DND-41 (cell line): ENCODE measurements around the gene CMBL.
"Not testable (repeated sequence)": the region's sequence is repeated elsewhere in the genome, so short reads cannot be mapped to it uniquely, and the experiment has no call there.

Source experiments
- ATAC-seq: fragments of 200-7000 bp; cut with Tn5 transposase; 3 replicates; pipeline ENCODE4 v1.9.1; 2021; ENCODE audit warnings: low read depth; ENCODE audit not compliant: insufficient read depth
- DNase-seq: peaks from one replicate; pipeline ENCODE4 v3.0.0-alpha.2; 2020
- H2AFZ ChIP-seq: 2 replicates; pipeline ENCODE4 v1.6.0; 2012; ENCODE audit warnings: low read depth, low read length
- H3K27ac ChIP-seq: 2 replicates; pipeline ENCODE4 v1.5.1; 2012; ENCODE audit warnings: low read length, inconsistent platforms
- H3K27me3 ChIP-seq: fragments of 200-600 bp; sonication (generic); 2 replicates; pipeline ENCODE4 v1.6.0; 2012; ENCODE audit warnings: low read length, mild to moderate bottlenecking, inconsistent platforms; ENCODE audit not compliant: insufficient read depth, poor library complexity
- H3K36me3 ChIP-seq: 2 replicates; pipeline ENCODE4 v1.5.1; 2012; ENCODE audit warnings: low read length, inconsistent platforms; ENCODE audit not compliant: insufficient read depth
- H3K4me1 ChIP-seq: 2 replicates; pipeline ENCODE4 v1.5.1; 2012; ENCODE audit warnings: mild to moderate bottlenecking, low read length; ENCODE audit not compliant: insufficient read depth
- H3K4me2 ChIP-seq: 2 replicates; pipeline ENCODE4 v1.6.0; 2012; ENCODE audit warnings: mild to moderate bottlenecking, moderate library complexity, low read length, inconsistent platforms; ENCODE audit not compliant: insufficient read depth
- H3K4me3 ChIP-seq, 2 experiments: fragments of 200-600 bp in 1 of 2; shearing (Covaris generic) in 1 of 2; 2 replicates each; pipeline ENCODE4 v1.5.1; 2012 to 2016; ENCODE audit warnings: inconsistent platforms in 2 of 2, low read length in 2 of 2, mild to moderate bottlenecking in 2 of 2, low read depth in 1 of 2, moderate library complexity in 1 of 2
- H3K79me2 ChIP-seq: 2 replicates; pipeline ENCODE4 v1.6.0; 2012; ENCODE audit warnings: low read length, inconsistent platforms; ENCODE audit not compliant: insufficient read depth
- H3K9ac ChIP-seq: 2 replicates; pipeline ENCODE4 v1.6.0; 2012; ENCODE audit warnings: low read depth, mild to moderate bottlenecking, inconsistent platforms, low read length, moderate library complexity
- H3K9me3 ChIP-seq: 2 replicates; pipeline ENCODE4 v1.5.1; 2012; ENCODE audit warnings: low read length, moderate library complexity, mild to moderate bottlenecking, inconsistent platforms; ENCODE audit not compliant: insufficient read depth, severe bottlenecking
- H4K20me1 ChIP-seq: 2 replicates; pipeline ENCODE4 v1.6.0; 2012; ENCODE audit warnings: low read length; ENCODE audit not compliant: insufficient read depth
- CTCF ChIP-seq: IDR thresholded peaks from 2 replicates; pipeline ENCODE4 v1.5.1; 2012; ENCODE audit warnings: borderline replicate concordance, low read length, moderate library complexity, mild to moderate bottlenecking; ENCODE audit not compliant: poor library complexity, severe bottlenecking; ENCODE audit errors: extremely low read depth
- EZH2 ChIP-seq: IDR thresholded peaks from 3 replicates; pipeline ENCODE4 v1.6.1; 2012; ENCODE audit warnings: borderline replicate concordance, low read depth, mild to moderate bottlenecking, moderate library complexity, low read length, inconsistent platforms; ENCODE audit not compliant: severe bottlenecking

The CMBL gene

GRCh38 chr5:10275991-10276390 lies 31.7 kb downstream of the CMBL start:
- no peak for DNase-seq
- no peaks in the 10 kb centered on the region for H3K79me2 ChIP-seq
- peaks cover 5% of the 10 kb centered on the region for H3K27me3 ChIP-seq
- TF ChIP-seq CTCF (no peak), EZH2 (no peak)
- no peak overlapping the region for H3K27ac ChIP-seq
- no peaks in the 10 kb centered on the region for H3K36me3 ChIP-seq
- peaks cover 11% of the 10 kb centered on the region for H3K4me1 ChIP-seq
- ATAC-seq = peak; percentile 4; the same call in 2 of the 3 replicates
- no peak overlapping the region for H2AFZ ChIP-seq
- no peak overlapping the region for H3K4me3 ChIP-seq
- H3K4me2 ChIP-seq = no peak overlapping the region
- no peak overlapping the region for H3K9ac ChIP-seq
- no peaks in the 10 kb centered on the region for H4K20me1 ChIP-seq
- H3K9me3 ChIP-seq = no peaks in the 10 kb centered on the region

DNA sequence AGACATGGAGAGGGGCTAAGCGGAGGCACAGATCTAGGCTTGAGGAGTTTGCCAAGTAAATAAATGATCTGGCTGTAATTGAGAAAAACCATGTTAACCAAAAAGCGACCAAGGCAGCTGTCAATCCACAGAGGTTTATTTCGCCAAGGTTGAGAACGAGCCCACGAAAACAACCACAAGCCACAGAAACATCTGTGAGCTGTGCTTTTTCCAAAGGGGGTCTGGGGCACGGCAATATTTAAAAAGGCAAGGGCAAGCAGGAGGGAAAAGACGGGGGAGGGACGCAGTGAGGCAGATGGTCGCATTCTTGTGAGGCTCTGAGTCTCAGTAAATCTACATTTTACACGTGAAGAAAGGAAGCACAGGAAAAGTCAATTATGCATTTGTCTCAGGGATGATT lies 32.2 kb downstream of the CMBL start:
- no peaks in the 10 kb centered on the region for H4K20me1 ChIP-seq
- peaks cover 5% of the 10 kb centered on the region for H3K27me3 ChIP-seq
- no peaks in the 10 kb centered on the region for H3K9me3 ChIP-seq
- no peaks in the 10 kb centered on the region for H3K79me2 ChIP-seq
- H3K27ac ChIP-seq = no peak overlapping the region
- H3K9ac ChIP-seq = no peak overlapping the region
- H2AFZ ChIP-seq = no peak overlapping the region
- H3K36me3 ChIP-seq = no peaks in the 10 kb centered on the region
- H3K4me1 ChIP-seq = peaks cover 11% of the 10 kb centered on the region
- TF ChIP-seq EZH2 (no peak), CTCF (no peak)
- no peak overlapping the region for H3K4me3 ChIP-seq
- no peak overlapping the region for H3K4me2 ChIP-seq
- ATAC-seq (peak; percentile 77), DNase-seq (peak; percentile 62)

DNA sequence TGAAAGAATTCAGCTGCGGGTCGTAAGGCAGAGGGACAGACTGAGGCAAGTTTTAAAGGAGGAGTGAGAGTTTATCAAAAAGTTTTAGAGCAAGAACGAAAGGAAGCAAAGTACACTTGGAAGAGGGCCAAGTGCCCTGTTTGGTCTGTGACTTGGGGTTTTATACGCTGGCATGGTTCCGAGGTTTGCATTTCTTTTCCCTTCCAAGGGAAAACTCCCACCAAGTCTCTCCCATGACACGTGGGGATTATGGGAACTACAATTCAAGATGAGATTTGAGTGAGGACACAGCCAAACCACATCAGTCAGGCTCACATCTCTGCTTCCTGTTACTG lies 34.9 kb downstream of the CMBL start:
- not testable (repeated sequence) for DNase-seq, H3K79me2 ChIP-seq, H3K9me3 ChIP-seq, H4K20me1 ChIP-seq, H3K9ac ChIP-seq, H3K4me2 ChIP-seq, H3K27ac ChIP-seq, H3K36me3 ChIP-seq, H3K27me3 ChIP-seq, H2AFZ ChIP-seq, H3K4me3 ChIP-seq
- peaks cover 11% of the 10 kb centered on the region for H3K4me1 ChIP-seq
- ATAC-seq = peak; percentile 34; the same call in 1 of the 3 replicates

GRCh38 chr5:10272053-10272874 lies 35.4 kb downstream of the CMBL start:
- Histone ChIP-seq H3K27ac (no peak overlapping the region), H3K36me3 (no peaks in the 10 kb centered on the region), H3K79me2 (no peaks in the 10 kb centered on the region), H3K27me3 (no peaks in the 10 kb centered on the region), H3K4me2 (no peak overlapping the region), H3K4me1 (peaks cover 11% of the 10 kb centered on the region), H3K9me3 (no peaks in the 10 kb centered on the region), H2AFZ (no peak overlapping the region), H3K9ac (no peak overlapping the region), H3K4me3 (no peak overlapping the region), H4K20me1 (no peaks in the 10 kb centered on the region)
- DNase-seq = no peak
- no peak for ATAC-seq
- TF ChIP-seq CTCF = no peak
- TF ChIP-seq EZH2 = no peak
